ENCODE data around the gene IP6K3.

Gene IP6K3

GRCh38 chr6:33699131-33699530 is 47.6 kb downstream of the IP6K3 start:
- TF ChIP-seq CTCF (IDR thresholded peaks at IDR 0.05): no peak
- no peak overlapping the region for H2AFZ ChIP-seq
- no peaks in the 10 kb centered on the region for H3K36me3 ChIP-seq (ENCODE audit: control insufficient read depth, insufficient read depth, low read length)
- no peak overlapping the region for H3K4me2 ChIP-seq (ENCODE audit: low read length)
- no peaks in the 10 kb centered on the region for H3K27me3 ChIP-seq (ENCODE audit: control insufficient read depth, insufficient read depth, low read length)
- H3K27ac ChIP-seq: no peak overlapping the region
- H3K9me3 ChIP-seq (ENCODE audit: control insufficient read depth, low read length): no peaks in the 10 kb centered on the region
- no peak overlapping the region for H3K9ac ChIP-seq
- peaks cover 2% of the 10 kb centered on the region for H3K79me2 ChIP-seq
- H3K4me3 ChIP-seq (ENCODE audit: low read depth, low read length): no peak overlapping the region
- H3K4me1 ChIP-seq: no peaks in the 10 kb centered on the region

- no peaks in the 10 kb centered on the region for H3K36me3 ChIP-seq (ENCODE audit: control insufficient read depth, insufficient read depth, low read length)
- no peak overlapping the region for H3K4me3 ChIP-seq (ENCODE audit: low read depth, low read length)
- H3K4me1 ChIP-seq: no peaks in the 10 kb centered on the region
These were observed 48.2 kb downstream of the IP6K3 start for GRCh38 chr6:33698494-33698893.

GRCh38 chr6:33697845-33698244 is 48.9 kb downstream of the IP6K3 start:
- Histone ChIP-seq H3K9ac (no peak overlapping the region), H3K4me1 (no peaks in the 10 kb centered on the region), H3K27me3 (ENCODE audit: control insufficient read depth, insufficient read depth, low read length) (no peaks in the 10 kb centered on the region), H3K79me2 (peaks cover 2% of the 10 kb centered on the region), H3K4me2 (ENCODE audit: low read length) (no peak overlapping the region), H3K36me3 (ENCODE audit: control insufficient read depth, insufficient read depth, low read length) (no peaks in the 10 kb centered on the region), H3K4me3 (ENCODE audit: low read depth, low read length) (no peak overlapping the region), H2AFZ (no peak overlapping the region), H3K27ac (no peak overlapping the region), H3K9me3 (ENCODE audit: control insufficient read depth, low read length) (no peaks in the 10 kb centered on the region)
- TF ChIP-seq CTCF (IDR thresholded peaks at IDR 0.05): no peak

More at GRCh38 chr6:33698494-33698893, 48.2 kb downstream of the IP6K3 start:
- Histone ChIP-seq H3K79me2 (peaks cover 2% of the 10 kb centered on the region), H3K27ac (no peak overlapping the region), H3K27me3 (ENCODE audit: control insufficient read depth, insufficient read depth, low read length) (no peaks in the 10 kb centered on the region), H3K9ac (no peak overlapping the region), H2AFZ (no peak overlapping the region), H3K9me3 (ENCODE audit: control insufficient read depth, low read length) (no peaks in the 10 kb centered on the region), H3K4me2 (ENCODE audit: low read length) (no peak overlapping the region)
- no peak for TF ChIP-seq CTCF (IDR thresholded peaks at IDR 0.05)

- Histone ChIP-seq H3K9me3 (ENCODE audit: control insufficient read depth, low read length) (no peaks in the 10 kb centered on the region), H3K36me3 (ENCODE audit: control insufficient read depth, insufficient read depth, low read length) (no peaks in the 10 kb centered on the region), H3K79me2 (peaks cover 2% of the 10 kb centered on the region), H3K4me3 (ENCODE audit: low read depth, low read length) (no peak overlapping the region), H3K4me1 (no peaks in the 10 kb centered on the region), H3K4me2 (ENCODE audit: low read length) (no peak overlapping the region), H3K27me3 (ENCODE audit: control insufficient read depth, insufficient read depth, low read length) (no peaks in the 10 kb centered on the region), H2AFZ (no peak overlapping the region), H3K9ac (no peak overlapping the region), H3K27ac (peak overlapping the region; percentile 33)
- TF ChIP-seq CTCF (IDR thresholded peaks at IDR 0.05): no peak
These were observed 49.9 kb downstream of the IP6K3 start for GRCh38 chr6:33696548-33697518.

All from parathyroid adenoma (tissue), 2 donors.